GM19351 (cell line): ENCODE results near the gene TACC2.
"Not testable (repeated sequence)": the region's sequence is repeated elsewhere in the genome, so short reads cannot be mapped to it uniquely, and the experiment has no call there.

Experiments
- ATAC-seq: cut with Tn5 transposase; IDR thresholded peaks from one replicate; pipeline ENCODE4 v1.9.1; 2021; ENCODE audit warnings: mild to moderate bottlenecking, moderate library complexity; ENCODE audit not compliant: unreplicated experiment

TACC2 gene

GRCh38 chr10:122054048-122055025, 65.4 kb downstream of the TACC2 start:
- ATAC-seq: no peak

- no peak for ATAC-seq
These were observed 66.3 kb downstream of the TACC2 start for GRCh38 chr10:122055252-122055651.

GRCh38 chr10:122056431-122057094, 67.6 kb downstream of the TACC2 start:
- no peak for ATAC-seq

DNA sequence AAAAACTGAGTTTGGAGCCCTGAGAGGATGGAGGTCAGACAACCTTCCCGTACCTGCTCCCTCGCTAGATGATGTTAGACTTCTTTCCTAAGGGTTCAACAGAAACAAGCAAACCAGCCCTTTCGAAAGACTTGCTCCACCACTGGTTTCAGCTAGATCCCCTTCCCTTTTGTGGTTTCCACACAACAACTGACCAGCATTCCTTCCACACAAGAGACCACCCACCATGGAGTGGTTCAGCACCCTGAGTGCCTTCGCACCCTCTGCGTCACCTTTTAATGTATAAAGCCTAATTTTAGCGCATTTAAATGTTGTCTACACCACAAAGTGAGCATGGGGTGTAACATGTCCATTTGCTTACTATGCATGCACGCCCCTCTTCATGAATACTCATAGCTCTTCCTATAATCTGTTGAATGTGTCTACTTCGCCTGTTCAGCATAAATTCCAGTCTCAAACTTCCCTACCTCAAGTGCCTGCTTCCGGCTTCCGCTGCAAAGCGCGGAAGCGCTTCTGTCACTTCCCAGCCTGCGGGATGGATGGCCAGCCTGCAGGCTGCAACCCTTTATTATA, 69.0 kb downstream of the TACC2 start:
- no peak for ATAC-seq

DNA sequence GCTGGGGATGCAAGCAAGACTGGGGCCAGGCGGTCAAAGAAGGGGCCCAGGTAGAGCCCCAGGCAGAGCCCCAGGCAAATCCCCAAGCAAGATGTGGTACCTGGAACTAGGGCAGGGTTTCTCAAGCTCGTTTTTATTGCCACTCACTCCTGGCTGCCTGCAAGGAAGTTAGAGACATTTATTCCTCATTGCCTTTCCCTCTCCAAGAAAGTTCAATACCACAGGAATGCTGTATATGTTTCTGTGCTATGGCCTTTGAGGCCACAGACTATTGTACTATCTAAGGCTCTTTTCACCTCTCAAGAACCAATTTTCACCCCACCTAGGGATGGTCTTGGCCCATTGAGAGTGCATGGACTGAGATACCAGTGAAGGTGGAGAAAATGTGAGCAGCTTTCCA, 71.3 kb downstream of the TACC2 start:
- no peak for ATAC-seq

DNA sequence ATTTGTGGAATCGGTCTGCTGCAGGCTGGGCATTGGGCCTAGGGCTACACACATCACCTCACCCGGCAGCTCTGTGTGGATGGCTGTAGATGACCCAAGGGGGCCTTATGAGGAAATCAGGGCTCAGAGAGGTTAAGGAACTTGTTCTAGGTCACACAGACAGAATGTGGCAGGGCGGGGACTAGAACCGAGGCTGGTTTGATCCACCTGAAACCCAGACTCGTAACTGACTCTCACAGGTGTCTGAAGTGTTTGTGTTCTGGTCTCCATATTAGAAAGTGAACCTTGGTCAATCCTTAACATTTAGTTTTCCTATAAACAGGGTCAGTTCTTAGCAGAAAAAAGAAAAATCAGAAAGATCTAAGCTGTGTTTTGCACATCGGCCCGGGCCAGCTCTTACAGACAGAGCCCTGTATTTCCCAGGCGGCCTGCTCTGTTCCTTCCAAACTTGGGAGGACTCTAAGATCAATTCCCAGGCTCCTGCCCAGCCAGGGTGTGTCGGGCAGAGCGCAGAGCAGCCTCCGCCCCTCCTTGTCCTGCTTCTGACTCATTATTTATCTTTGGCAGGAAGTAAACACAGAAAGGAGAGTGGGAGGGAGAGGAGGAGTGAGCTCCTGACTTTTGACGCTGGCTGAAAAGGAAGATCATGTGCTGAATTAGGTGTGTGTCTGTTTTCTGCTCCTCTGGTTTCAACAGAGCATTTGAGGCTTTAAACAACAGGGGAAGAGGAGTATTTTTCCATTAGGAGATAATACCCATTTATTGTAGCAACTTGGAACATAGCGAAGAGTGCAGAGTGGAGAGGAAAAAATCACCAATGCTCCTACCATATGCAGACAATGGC, 74.1 kb downstream of the TACC2 start:
- ATAC-seq: no peak

GRCh38 chr10:122066337-122066939, 77.5 kb downstream of the TACC2 start:
- not testable (repeated sequence) for ATAC-seq

DNA sequence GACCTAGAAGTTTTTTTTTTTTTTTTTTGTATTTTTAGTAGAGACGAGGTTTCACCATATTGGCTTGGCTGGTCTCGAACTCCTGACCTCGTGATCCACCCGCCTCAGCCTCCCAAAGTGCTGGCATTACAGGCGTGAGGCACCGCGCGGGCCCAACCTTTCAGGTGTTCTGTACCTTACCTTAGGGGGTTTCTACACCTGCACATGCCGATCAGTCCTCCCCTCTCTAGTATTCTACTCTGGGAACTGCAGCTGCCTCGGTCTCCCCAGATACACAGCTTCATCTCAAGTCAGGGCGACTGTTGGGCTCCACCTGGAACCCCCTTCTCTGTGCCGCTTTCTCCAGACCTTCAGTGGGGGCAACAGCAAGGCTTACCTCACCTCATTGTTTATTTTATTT, 79.9 kb downstream of the TACC2 start:
- ATAC-seq: no peak

- no peak for ATAC-seq
These were observed 83.5 kb downstream of the TACC2 start for GRCh38 chr10:122072491-122072890.

DNA sequence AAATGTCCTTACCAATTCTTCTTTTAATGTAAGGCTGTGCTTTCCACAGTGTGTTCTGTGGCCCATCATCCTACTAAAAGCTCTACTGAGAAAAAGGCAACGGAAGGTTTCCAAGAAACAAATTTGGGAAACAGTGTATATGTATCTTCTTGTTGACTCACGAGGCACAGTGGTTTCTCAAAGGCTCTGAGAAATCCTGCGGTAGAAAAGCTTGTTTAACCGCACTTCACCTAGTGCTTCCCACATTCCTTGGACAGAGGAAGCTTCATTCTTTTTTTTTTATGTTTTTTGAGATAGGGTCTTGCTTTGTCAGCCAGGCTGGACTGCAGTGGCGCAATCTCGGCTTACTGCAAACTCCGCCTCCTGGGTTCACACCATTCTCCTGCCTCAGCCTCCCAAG, 84.5 kb downstream of the TACC2 start:
- no peak for ATAC-seq

DNA sequence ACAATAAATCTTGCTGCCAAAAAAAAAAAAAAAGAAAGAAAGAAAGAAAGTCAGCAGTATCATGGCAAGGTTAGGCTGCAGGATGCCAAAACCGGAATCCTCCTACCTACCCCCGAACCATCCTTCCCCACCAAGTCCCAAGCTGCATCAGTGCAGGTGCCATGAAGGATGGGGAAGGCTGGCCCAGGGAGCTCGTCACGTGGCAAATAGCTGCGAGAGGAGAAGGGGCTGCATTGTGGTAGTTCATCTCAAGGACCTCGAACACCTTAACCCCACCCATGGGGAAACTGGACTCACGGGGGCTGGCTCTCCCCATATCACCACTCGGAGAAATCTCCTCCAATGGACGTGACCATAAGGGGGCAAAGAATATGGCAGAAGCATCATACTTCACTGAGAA, 86.2 kb downstream of the TACC2 start:
- no peak for ATAC-seq

DNA sequence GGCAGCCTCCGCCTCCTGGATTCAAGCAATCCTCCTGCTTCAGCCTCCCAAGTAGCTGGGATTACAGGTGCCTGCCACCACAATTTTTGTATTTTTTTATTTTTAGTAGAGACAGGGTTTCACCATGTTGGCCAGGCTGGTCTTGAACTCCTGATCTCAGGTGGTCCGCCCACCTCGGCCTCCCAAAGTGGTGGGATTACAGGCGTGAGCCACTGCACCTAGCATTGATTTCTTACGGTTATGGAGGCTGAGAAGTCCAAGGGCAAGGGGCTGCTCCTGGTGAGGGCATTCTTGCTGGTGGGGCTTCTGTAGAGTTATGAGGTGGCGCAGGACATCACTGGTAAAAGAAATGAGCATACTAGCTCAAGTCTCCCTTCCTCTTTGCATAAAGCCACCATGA, 86.9 kb downstream of the TACC2 start:
- not testable (repeated sequence) for ATAC-seq

DNA sequence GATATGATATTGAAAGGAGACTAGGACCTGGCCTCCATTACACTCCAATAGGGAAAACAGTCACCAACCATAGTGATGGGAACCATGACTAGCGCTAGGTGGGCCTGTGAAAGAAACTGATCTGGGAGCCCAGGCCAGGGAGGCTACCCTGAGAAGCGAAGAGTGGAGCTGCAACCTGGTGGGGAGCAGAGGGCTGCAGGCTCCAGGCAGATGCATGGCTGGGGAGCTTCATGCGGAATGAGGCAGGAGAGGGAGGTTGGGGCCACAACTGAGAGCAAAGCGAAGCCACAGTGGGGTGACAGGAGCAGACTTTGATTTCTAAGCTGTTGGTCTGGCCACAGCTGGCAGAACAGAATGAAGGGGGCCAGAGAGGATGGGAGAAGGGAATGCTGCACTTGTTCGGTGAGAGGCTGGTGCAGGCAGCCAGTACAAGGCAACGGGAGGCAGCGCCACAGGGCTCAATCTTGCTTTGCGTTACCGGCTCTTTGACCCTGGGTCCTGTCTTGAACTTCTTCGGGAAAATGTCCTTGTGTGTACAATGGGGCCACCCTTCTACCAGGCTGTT, 88.4 kb downstream of the TACC2 start:
- no peak for ATAC-seq

DNA sequence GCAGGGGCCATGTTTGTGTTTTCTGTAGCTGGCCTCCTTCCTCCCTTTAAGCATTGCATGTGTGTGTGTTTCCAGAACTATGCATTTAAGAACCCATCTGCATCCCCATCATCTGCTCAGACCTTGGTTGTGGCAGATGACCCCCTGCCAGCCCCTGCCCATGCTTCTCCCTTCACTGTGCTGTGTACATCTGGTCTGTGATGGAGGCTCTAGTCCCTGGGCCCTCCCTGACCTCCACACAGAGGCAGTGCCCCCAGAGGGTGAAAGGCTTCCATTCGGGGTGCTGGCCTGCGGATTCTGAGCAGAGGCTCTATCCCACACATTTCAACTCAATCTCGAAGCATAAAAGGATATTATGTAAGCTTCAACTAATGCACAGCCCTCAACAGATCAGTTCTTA, 89.4 kb downstream of the TACC2 start:
- no peak for ATAC-seq

DNA sequence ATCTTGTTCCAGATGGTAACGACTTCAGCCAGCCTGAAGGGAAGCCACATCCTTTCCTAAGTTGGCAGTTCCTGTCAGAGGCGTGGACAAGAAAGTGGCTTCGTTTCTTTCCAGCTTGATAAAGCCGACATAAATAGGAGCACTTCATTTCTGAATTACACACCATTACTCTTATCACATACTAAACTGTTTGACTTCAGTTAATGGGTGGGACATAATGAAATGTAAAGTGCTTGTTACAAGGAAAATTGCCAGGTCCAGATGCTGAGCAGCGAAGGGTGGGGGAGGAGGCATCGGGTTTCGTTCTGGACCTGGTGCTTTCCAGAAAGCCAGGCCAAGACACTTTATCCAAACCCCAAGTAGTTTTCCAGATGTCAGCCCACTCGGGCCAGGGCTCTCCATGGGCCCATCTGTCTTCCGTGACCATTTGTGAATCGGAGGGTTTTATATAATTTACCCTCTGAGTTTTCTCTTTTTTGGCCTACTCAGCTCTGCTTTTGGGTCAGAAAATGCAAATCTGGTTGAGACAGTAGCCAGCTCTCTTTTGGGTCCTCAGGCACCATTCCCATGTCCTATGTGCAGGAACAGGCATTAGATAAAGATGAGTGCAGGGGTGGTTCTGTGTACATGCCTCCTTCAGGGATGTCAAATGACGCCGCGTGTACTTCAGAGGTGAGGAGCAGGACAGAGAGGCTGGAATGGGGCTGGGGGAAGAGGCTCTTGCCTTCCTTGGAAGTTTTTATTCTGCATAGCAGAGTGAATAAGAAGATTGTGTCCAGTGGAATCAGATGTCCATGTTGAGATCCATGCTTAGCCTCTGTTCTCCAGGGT, 90.2 kb downstream of the TACC2 start:
- no peak for ATAC-seq

GRCh38 chr10:122082616-122083477, 93.9 kb downstream of the TACC2 start:
- ATAC-seq: no peak

- ATAC-seq: no peak
These were observed 94.6 kb downstream of the TACC2 start for GRCh38 chr10:122083478-122084025.
